GM18526 (cell line): ENCODE results near the gene PEMT.

ENCODE experiments used
- POLR2A ChIP-seq: IDR thresholded peaks from 3 replicates; pipeline ENCODE4 v1.6.1; 2011; ENCODE audit not compliant: insufficient read length; ENCODE audit errors: extremely low read depth

The PEMT gene

DNA sequence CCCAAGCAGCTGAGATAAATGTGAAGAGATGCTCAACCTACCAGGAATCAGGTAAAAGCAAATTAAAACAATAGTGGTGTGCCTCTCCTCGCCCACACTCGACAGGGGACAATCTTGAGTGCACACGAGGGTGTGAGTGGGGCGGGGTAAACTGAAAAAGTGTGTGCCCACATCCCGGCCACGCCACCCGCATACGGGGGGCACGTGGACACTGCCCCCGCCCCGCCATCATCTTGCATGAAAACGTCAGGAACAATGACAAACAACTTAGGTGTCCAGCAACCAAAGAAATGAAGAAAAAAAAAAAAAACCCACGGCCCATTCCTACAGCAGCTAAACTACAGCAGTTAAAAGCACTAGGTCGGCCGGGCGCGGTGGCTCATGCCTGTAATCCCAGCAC is 14.1 kb downstream of the PEMT start:
- TF ChIP-seq POLR2A = no peak

DNA sequence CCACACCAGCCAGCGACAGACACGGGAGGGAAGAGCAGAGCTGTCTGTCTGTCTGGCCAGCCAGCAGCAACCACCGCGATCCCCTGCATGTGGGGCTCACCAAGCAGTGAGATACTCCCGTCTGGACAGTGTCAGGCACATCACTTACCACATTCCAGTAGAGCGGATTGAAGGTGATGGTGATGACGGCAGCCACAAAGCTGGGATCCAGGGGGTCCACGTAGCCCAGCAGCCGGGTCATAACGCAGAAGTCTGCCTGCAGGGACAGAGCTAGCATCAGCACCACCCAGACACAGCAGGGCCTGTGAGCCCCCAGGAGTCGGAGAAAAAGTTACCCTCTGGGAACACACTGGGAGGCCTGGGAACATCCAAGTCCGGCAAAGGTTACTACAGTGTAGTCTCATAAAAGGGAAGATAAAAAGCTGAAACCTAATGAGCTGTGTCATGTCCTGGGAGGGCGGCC is 14.7 kb downstream of the PEMT start:
- TF ChIP-seq POLR2A = no peak

DNA sequence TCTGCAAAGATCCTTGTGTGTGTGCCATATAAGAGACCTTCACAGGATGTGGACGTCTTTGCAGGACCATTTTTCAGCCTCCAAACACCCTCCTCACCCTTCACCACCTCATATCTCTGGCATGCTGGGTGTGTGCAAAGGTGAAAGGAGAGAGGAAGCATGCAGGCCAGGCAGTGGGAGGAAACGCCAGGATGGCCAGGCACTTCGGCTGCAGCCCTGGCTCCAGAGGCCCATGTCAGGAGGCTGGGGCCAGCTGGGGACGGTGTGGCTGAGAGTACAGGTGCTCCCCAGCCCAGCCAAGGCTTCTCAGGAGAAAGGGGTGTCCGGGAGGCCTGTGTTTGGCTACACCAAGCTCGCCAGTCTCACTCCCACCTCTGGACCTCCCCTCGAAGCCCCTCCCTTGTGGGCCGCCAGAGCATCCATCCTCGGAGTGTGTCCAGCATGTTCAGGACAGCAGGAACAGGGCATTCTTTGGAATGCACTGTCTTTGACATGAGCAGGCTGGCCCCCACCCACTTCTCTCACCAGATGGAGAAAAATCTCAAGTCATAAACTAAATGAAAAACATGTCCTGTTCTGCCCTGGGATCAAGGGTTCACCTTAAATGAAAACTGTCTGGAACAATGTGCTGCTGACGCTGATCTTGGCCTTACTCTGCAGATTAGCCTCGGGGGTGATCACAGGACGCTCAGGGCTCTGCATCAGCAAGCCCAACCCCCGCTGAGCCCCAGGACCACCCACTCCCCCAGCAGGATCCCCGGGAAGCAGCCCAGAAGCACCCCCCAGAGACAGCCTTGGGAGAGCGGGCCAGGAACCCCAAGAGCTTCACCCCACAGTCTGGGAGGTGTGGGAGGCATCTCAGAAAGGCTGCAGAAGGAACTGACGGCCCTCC is 15.9 kb downstream of the PEMT start:
- no peak for TF ChIP-seq POLR2A

DNA sequence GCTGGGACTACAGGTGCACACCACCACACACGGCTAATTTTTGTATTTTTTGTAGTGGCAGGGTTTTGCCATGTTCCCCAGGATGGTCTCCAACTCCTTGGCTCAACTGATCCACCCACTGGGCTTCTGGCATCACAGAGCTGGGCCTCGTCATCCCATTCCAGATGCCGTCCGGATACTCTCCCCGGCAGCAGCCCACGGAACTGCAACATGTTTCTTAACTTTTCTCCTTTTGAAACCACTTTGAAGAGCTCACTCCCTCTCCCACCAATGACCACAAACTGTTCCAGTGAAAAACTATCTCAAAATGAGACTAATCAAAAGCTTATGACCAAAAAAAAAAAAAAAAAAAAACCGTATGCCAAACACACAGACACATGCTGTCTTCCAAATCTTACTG is 17.6 kb downstream of the PEMT start:
- no peak for TF ChIP-seq POLR2A

DNA sequence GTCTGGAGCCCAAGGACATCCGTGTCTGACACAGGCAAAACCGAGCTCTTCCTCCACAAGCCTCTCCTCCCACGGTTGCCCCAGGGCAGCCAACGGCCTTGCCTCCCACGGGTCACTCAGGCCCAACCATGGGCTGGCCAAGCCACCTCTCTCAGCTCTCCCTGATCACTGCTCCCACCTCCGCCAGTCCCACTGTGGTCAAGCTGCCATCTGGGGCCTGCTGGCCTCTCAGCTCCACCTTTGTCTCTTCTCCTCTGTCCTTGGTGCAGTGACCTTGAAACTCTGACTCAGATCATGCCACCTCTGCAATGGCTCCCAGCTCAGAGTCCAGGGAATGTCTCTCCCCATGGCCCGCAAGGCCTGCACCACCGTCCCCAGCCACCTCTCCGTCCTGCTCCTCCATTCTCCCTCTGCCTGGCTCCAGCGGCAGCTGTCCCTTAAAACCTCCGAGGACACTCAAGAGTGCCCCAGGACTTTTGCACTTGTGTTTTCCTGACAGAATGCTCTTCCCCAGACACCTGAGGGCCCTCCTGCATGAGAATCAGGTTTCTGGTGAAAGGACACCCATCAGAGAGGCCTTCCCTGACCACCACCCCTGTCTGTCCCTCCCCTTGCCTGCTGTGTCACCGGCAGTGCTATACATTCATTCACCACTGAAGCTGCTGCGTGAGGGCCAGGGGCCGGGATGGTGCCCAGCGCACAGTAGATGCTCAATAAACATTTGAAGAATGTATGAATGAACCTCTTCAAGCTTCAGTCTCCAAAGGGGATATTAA is 19.3 kb downstream of the PEMT start:
- no peak for TF ChIP-seq POLR2A

DNA sequence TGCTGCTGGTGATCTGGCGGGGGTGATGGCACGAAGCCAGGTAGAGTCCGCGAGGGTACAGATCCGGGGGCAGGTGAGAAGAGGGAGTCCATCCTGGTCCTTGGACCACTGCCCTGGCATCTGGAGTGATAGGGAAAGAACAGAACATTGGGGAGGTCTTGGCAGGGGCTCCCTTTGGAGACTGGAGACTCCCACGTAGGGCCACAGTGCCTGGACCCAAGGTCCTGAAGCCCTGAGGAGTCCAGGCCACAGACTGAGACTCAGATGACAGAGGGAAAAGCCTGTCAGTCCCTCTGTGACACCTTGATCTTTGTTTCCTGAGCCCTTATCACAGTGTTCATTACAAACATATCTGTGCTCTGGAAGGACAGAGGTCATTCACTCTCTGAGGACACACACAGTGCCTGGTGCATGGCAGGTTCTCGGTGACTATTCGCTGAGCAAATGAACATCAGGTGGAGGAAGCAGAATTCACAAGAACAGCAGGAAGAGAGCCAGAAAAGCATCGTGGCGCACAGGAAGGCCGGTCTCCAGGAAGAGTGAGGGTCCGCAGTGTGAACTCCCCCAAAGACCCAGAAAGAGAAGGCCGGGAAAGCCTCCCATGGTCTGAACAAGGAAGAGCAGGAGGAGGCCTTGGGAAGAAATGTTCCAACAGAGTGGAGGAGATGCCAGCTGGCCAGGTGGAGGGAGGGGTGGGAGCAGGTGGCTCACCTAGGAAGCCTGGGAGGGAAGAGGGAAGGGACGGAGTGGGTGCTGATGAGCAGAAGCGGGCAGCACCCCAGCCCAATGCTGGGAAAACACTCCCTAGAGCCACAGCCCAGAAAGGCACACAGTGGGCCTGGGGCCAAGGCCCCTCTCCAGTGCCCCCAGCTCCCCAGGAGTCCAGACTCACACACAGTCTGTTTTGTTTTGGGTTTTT is 20.5 kb downstream of the PEMT start:
- no peak for TF ChIP-seq POLR2A

DNA sequence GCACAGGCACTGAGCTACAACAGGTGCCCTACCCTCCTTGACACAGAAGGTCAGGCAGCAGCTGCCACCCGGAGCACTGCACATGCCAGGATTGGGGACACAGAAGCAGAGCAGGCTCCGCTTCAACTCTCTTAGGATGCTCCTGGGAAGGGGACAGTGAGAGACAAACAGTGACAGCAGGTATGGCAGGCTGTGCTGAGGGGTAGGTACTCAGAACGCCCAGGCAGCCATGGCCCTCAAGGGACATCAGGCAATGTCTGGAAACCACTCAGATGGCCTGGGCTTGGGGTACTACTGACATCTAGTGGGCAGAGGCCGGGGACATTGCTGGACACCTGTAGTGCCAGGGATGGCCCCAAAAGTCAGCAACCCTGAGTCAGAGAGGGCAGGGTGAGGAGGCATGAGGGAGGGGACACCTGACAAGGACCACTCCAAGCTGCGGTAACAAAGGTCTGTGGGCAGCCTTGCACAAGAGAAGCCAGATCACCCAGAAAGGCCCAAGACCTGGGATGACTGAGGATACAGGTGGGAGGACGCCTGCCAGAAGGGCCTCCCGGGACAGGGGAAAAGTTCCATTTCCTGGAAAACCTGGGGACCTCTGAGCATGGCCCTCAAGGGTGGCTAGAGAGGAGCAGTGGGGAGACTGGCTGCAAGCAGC is 21.2 kb downstream of the PEMT start:
- no peak for TF ChIP-seq POLR2A

DNA sequence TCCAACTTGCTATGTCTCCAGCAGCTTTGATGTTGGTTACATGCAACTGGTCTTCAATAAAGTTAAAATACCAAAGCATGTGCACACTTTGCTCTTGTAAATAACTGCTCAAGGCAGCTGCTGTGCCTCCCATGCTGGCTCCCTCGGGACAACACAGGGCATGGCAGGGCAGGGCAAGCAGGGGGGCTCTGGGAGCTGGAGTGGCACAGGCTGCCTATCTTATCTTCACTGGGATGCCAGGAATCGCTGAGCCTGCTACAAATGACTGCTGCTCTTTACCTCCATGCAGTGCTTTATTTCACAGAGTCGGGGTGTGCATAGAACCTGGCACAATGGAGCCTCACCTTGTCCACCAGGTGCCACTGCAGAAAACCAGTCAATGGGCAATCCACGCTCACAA is 21.8 kb downstream of the PEMT start:
- no peak for TF ChIP-seq POLR2A

DNA sequence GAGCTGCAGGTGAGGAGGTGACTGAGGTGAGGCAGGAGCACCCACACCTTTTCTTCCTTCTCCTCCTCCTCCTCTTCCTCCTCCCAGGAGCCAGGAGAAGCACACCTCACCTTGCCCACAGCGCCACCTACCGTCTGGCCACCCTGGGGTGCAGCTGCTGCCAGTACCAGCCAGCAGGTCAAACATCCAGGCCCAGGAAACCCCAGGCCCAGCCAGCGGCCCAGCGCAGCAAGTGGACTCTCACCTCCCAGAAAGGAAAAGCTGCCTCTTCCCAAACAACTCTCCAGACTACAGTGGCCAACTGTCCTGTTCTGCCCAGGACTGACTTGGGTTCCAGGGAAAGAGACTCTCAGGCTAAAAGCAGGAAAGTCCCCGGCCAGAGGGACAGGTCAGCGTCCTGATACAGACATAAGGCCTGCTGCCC is 22.7 kb downstream of the PEMT start:
- no peak for TF ChIP-seq POLR2A

DNA sequence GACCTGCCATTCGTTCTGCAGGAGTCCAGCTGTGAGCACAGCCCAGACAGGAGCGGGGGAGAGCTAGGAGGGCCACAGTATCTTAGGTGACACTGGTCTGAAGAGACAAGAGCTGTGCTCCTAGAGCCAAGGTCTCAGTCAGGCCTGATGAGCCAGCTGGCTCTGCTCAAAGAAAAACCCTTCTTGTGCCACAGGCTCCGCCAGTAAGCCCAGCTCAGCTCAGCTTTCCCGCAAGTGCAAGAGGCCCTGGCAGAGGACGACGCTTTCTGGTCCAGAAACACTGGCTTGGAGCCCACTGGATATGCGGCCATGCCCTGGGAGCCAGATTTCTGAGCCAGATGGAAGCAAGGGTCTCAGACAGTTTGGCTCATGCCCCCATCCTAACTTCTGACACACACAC is 23.9 kb downstream of the PEMT start:
- TF ChIP-seq POLR2A = no peak

DNA sequence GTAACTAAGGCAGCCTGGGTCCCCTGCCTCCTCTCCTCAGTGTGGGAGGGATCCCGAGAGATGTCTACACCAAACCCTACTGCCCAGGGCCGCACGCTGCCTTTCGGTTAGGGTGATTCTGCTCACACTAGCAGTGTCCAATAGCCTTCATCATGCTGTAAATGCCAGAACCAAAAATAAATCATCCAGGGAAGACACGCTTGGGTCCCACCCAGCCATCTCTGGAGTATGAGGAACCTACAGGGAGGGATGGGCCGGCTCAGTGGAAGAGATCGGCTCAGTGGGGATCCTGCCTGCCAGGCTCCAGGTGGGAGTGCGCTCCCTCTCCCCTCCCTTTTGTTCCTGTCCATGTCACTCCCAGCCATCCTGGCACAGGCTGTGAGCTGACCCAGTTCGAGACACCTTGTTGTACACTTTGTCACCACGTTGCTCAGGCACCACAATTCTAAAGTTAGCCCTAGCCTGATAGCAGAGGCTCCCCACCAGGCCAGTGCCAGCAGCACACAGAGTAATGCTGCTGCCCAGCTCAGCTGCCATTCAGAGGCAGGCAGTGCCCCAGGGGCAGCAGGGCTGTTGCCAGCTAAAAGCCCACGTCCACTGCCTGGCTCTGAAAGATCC is 24.5 kb downstream of the PEMT start:
- no peak for TF ChIP-seq POLR2A

DNA sequence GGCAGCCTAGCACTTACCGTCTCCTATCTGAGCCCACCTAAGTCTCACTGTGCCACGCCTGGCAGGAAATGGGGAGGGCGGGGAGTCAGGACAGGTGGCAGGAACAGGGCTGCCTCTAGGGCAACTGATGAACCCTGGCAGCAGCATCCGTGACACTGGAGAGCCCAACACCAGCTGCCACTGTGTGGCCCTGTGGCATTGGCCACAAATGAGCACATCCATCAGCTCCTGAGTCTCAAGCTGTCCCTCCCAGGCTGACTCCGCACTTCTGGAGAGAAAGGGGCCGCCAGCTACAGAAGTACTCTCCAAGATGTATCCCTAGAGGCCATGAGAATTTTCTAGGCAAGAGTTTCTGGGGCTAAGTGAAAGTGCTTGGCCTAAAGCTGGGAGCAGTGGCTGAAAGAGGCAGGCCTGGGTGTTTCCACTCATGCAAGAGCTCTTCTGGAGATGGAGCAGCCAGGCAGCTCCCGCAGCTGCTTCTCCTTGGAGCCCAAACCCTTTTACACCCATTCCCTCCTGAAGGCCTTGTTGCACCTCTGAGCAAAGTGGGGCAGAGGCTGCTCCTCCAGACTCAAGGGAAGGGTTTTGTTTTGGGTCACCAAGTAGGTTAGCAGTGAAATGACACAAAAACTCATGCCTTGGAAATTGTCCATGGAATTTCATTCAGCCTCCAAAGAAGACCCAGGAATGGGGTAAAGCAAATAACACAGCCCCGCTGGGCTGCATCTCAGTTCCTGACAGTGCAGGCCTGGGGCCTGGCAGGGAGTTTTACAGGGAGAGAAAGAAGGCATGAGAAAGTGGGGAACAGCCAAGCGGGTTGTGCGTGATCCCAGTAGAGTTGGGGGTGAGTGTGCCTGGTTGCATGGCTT is 25.8 kb downstream of the PEMT start:
- TF ChIP-seq POLR2A = no peak

DNA sequence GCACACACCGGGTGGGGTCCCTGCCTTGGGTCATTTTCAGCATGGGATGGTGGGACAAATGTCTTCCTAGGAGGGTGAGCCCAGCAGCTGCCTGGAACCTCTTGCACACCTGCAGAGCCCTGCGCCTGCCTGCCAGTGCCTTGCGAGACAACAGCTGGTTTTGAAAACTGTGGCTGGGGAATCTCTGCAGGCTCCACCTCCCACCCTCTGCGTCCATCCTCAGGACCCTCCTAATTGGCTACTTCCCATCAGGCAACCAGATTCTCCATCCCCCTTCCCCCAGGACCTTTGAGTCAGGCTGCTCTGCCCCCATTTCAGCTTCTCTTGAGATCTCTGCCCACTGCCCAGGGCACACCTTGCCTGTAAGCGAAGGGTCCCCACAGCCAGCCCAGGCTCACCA is 26.6 kb downstream of the PEMT start:
- TF ChIP-seq POLR2A = no peak

DNA sequence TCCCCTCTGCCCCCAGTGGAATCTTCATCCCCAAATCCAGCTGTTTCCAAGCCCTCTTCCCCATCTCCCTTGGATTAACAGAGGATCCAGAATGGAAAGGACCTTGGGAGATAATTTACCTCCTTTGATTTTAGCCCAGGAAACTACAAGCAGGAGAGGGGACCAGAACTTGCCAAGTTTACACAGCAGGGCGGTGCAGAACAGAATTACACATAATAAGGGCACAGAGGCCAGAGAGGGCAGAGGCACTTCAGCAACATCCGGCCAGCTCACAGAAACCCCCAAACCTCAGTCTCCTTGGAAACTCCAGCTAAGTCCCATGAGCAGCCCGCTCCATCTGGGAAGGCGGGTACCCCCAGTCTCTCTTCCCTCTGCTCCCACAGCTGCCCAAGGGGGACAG is 27.2 kb downstream of the PEMT start:
- no peak for TF ChIP-seq POLR2A

DNA sequence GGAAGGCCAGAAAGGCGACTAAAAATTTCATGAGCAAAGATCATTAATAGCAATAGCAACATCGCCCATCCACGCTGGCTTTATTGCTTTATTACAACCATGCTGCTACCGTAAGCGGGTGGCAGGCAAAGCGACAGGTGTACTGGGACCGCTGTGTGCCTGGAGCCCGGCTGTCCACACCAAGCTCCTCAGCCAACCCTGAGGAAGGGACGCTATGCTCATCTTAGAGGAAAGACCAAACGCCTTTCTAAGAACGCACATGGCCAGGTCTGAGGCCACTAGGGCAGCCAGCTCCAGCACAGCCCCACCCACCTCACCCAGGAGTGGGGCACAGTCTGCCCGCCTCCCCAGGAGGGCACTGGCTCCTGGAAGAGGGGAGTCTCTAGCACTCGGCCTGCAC is 28.0 kb downstream of the PEMT start:
- no peak for TF ChIP-seq POLR2A
